NCI-H128 (cell line): ENCODE measurements around the gene BLCAP.
"Not testable (repeated sequence)": the region's sequence is repeated elsewhere in the genome, so short reads cannot be mapped to it uniquely, and the experiment has no call there.

Source experiments
- DNase-seq: peaks from one replicate; lab custom pipeline; 2025; ENCODE audit not compliant: unreplicated experiment; lab: John Stamatoyannopoulos, UW

The BLCAP gene

DNA sequence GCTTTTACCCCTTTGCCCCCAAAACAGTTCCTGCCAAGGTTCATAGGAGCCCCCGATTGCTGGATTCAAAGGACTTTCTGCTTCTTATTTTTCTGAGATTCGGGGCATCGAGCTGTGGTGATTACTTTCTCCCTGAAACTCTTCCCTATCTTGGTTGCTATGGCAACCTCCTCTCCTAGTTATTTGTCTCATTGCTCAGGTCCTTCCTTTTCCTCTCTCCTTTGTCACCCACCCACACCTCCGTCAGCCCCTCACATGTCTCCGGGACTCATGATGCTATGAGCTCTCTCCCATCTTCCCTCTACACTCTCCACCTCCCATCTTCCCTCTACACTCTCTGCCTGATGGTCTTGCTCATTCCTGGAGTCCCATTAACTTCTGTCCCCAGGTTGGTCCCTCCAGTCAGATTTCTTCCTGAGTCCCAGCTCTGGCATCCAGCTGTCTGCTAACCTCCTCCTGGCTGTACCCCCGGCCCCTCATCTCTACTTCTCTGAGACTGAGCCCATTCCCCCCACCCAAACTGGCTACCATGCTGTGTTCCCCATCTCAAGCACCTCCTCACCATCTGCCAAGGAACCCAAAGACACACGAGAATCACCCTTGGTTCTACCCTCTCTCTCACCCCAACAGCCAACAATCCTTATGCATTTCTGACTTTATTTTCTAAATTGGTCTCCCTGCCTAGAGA lies 36.9 kb downstream of the BLCAP start:
- no peak for DNase-seq

DNA sequence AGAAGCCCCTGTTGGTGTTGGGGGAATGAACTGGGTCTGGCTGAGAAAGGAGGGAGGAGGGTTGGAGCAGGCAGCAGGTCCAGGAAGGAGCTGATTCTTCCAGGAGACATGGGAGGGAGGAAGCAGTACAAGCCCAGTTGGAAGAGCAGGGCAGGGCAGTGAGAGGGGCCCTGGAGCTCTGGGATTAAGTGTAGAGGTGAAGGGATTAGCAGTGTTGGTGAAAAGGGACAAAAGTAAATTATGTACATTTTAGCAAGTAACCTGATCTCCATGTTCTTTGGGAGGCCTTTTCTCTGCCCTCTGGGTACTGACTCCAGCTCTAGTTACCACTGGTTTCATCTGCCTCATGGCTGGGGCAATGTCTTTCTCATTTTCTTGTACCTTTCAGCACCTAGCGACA lies 41.5 kb downstream of the BLCAP start:
- DNase-seq: not testable (repeated sequence)

DNA sequence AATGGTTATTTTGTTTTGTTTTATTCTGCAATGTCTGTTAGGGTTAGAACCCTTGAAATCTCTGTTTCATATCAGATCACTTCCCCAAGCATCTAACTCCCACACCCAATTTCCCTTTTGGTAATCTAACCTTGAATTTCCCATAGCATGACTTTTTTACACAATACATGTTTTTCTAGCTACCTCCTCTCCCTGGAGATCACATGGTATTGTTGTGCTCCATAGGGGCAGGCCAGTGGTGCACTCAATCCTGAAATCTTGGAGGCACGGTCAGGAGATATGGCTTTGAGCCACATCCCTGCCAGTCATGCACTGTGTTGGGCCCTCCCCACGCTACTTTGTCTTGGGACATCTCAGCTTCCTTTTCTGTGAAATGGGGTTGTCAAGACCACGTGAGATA lies 43.3 kb downstream of the BLCAP start:
- no peak for DNase-seq

DNA sequence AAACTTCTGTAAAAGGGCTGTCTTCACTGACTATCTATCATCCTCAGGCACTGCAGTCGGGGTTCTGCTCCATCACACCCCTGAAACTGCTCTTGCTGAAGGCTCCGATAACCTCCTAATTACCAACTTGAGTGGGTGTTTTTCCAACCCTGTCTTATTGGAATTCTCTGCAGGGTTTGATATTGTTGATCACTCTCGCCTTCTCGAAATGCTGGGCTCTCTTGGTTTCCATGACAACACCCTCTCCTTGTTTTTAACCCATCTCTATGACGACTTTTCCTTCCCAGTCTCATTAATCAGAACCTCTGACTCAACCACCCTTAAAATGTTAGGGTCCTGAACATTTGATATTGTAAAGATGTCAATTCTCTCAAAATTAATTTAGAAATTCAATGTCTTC lies 46.1 kb downstream of the BLCAP start:
- DNase-seq: no peak

DNA sequence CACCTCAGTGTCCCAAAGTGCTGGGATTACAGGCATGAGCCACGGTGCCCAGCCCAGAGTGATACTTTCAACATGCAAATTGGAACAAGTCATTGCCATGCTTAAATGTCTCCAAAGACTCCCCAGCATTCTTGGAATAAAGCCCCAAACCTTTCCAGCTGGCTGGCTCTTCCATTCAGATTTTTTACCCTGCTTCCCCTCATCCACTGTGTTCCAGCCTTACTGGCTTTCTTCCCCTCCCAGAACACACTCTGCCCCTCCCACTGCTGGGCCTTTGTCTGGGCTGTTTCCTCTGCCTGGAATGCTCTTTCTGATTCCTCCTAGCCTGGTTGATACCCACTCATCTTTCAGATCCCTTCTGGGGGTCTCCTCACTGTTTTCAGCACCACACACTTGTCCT lies 46.8 kb downstream of the BLCAP start:
- no peak for DNase-seq

DNA sequence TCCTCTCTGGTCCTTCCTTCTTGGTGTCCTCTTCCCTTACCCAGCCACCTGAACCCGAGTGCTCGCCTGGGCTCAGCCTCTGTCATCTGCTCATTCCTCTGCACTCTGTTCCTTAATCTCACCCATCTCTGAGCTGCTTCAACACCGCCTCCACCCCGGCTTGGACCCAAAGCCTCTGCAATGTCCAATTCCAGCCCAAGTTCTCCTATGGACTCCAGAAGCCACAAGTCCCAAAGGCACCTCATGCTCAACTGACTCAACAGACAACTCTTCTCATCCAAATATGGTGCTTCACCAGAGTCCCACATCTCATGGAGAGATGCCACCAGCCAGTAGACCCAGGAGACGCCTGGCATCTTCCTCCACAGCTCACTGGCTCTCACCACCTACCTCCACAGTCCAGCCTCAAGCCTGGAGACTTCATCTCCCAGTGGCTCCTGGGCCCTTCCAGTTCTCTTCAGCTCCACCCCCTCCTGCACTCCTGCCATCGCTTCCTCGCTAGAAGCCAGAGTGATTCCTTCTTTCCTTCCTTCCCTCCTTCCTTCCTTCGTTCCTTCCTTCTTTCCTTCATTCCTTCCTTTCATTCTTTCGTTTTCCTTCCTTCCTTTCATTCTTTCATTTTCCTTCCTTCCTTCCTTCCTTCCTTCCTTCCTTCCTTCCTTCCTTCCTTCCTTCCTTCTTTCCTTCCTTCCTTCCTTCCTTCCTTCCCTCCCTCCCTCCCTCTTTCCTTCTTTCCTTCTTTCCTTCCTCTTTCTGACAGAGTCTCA lies 47.6 kb downstream of the BLCAP start:
- no peak for DNase-seq

DNA sequence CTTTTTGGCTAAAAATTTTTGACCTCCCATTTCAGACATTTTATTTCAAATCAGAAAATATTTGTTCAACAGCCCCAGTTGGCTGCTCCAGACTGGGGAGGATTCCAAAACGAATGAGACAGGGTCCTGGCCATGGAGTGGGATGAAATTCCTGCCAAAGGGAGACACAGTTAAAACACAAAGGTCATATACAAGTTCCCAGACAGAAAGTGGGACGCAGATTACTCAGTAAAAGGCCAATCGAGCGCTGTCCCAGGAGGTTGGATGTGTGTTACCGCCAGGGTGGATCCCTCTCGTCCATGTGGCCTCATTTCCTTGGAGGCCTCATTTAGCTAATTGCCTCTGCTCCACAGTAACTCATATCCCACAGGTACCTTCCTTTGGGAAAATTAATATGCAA lies 48.4 kb downstream of the BLCAP start:
- no peak for DNase-seq

DNA sequence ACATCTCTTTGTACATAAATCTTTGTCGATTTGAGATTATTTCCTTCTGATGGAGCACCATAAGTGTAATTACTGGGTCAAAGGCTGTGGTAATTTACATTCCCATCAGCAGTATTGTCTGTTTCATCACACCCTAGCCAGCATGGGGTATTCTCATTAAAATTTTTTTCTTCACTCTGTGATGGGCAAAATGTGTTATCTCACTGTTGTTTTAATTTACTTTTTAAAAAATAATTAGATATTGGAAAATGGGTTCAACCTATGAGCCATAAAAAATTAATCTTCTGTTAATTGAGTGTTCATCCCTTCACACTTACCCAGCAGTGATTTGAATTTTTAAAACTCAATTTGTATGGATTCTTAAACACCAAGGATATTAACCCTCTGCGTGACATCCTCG lies 50.6 kb downstream of the BLCAP start:
- DNase-seq: no peak

DNA sequence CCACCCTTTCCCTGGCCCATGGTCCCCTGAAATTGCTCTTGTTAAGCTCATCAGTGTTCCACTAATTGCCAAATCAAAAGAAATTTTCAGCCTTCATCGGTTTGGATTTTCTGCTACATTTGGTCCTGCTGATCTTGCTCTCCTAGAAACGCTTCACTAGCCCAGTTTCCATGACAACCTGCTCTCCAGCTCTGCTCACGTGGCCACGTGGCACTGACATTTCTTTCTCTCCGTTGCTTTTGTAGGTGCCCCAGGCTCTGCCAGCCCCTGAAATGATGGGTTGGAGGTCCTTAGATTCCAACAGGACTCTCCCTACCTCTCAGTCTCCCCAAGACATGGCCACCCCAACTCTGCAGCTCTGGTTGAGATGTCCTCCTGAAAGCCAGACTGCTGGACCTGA lies 52.4 kb downstream of the BLCAP start:
- DNase-seq: no peak

DNA sequence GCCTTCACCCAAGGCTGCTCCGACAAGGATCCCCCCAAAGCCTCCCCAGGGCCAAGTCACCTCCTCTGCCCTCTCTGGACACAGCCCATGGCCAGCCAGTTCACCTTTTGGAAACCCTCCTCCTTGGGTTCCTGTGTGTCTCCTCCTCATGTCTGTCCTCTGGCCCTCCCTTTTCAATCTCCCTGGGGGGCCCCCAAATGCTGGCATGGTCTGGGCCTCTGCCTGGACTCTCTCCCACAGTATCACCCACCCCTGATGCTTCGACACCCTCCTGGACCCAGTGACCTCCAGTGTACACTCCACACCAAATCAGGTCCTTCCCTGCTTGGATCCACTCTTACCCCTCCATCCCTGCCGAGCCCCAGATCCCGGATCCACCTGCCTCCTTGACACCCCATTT lies 53.3 kb downstream of the BLCAP start:
- DNase-seq: no peak

DNA sequence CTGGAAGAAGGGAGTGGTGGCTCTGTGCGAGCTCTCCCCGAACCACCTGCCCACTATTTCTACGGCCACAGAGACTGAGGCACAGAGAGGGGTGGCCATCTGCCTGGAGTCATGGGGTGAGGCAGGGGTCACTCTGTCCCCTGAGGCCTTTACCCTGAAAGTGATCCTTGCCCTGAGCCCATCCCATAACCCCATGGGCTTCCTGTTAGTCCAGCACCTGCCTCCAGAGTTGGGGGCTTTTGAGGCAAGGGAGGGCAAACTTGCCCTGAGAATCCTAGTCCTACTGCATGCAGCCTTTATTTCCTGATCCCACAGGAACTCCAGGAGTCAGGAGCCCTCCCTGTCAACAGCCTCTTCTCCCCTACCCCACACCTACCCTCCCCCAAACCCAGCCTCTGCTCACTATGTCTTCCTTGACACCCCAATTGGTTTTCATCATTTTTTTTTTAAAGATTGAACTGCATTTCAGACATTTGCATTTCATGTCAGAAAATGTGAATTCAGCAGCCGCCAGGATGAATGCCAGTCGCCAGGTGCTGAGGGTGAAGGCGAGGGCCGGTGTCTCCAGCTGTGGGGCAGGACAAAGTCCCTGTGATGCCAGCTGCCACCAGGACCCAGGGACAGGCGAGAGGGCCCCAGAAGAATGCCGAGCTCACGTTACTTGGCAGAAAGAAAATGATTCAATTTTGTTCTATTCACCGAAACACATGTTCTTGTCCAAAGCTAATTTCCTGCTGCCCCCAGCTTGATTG lies 54.3 kb downstream of the BLCAP start:
- no peak for DNase-seq

DNA sequence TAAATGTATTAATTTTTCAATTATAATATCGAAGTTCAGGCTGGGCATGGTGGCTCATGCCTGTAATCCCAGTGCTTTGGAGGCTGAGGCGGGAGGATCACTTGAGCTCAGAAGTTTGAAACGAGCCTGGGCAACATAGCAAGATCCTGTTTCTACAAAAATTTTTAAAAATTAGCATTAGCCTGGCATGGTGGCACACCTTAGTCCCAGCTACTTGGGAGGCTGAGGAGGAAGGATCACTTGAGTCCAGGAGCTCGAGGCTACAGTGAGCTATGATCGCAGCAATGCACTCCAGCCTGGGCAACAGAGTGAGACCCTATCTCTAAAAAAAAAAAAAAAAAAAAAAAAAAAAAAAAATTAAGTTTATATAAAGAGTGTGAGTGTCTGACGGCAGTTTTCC lies 55.2 kb downstream of the BLCAP start:
- DNase-seq: not testable (repeated sequence)

DNA sequence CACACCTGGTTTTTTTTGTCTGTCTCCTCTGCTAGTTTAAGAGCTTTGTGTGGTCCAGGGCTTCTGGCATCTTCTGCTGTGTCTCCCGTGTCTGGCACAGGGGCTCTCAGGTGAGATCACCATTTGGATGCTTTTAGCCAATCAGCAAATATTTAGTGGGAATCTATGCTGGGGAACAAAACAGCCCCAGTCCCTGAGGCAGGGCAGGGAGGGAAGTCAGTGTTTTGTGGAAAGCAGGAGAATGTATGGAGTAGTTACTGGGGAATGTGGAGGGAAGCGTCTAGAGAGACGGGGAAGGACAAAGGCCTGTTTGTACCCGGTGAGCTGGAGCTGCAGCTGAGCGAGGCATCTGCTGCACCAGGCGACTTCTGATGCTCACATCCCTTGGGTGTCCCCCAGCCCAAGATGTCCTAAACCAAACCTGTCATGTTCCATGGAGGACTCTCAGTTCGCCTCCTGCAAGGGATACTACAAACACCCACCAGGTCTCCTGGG lies 55.9 kb downstream of the BLCAP start:
- DNase-seq: no peak

DNA sequence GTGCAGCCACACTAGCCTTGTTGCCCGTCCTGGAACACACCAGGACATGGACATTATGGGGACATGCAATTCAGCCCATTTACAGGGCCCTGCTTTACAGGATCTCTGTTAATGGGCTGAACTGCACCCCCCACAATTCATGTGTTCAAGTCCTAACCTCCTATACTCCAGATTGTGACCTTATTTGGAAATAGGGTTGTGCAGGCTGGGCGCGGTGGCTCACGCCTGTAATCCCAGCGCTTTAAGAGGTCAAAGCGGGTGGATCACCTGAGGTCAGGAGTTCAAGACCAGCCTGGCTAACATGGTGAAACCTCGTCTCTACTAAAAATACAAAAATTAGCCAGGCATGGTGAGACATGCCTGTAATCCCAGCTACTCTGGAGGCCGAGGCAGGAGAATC lies 57.5 kb downstream of the BLCAP start:
- not testable (repeated sequence) for DNase-seq

DNA sequence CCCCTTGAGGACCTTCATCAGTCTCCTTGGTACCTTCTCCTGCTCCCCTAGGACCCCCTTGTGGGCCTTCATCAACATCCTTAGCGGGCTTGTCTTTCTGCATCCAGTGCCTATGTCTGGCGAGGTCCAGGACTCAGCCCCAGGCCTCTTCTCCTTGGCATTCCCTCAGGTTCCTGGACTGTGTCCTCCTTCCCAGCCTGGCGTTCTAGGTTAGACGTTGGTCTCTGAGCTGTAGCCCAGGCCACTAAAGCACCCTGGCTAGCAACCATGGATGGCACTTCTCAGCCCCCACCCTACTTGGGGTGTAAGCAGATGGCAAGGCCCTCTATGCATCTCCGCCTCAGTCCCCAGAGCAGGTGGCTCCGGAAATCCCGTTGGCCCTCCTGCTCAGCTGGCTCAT lies 58.1 kb downstream of the BLCAP start:
- no peak for DNase-seq

DNA sequence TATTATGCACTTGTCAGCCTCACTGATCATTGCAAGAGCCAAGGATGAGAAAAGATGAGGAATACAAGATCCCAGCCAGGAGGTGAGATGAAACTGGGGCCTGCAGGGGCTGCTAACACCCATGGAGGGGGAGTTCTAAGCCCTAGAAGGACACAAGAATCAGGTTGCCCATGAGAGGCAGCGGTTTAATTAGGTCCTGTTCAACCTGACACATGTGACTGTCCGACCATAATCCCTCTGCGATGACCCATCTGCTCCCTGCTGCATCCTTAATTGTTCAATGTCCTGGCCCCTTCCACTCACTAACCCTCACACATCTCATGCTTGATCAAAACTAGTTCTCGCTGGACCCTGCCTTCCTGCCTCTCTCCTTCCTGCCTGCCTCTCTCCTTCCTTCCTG lies 58.8 kb downstream of the BLCAP start:
- no peak for DNase-seq
